NCI-H2107 (cell line): ENCODE measurements around the gene TFPI2.

Experiments
- DNase-seq: peaks from one replicate; lab custom pipeline; 2025; lab: John Stamatoyannopoulos, UW

Gene TFPI2

DNA sequence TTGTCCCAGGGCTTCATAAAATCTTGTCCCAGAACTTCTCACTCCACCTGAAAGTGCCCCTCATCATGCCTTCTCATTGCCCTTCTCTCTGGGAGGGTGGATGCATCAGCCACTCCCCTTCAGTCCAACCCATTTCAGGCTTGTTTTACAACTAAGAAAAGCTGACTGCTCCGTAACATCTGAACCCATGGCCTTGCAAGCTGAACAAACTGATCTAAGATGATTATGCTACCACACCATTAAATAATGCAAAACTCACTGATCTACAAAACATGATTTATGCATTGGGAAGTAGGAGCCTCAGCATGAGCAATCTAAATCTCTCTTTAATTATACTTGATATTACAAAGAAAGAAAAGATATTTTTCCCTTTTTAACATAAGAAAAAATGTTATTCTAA is 34.8 kb downstream of the TFPI2 start:
- no peak for DNase-seq

DNA sequence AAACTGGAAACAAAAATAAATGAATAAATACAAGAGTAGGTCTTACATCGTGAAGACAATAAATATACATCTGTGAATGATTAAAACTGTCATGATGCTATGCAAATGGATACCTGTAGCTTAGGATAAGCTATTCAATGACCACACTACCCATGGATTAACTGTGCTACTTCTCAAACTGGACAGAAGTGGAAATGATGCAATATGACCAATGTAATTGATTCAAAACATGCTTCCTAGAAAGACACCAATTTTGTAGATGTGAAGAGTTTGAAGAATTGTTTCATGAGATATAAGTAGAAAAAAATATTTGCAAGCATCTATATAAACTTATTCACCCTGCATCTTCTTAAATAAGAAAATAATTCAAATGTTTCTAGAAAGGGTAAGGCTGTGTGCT is 36.1 kb downstream of the TFPI2 start:
- no peak for DNase-seq

DNA sequence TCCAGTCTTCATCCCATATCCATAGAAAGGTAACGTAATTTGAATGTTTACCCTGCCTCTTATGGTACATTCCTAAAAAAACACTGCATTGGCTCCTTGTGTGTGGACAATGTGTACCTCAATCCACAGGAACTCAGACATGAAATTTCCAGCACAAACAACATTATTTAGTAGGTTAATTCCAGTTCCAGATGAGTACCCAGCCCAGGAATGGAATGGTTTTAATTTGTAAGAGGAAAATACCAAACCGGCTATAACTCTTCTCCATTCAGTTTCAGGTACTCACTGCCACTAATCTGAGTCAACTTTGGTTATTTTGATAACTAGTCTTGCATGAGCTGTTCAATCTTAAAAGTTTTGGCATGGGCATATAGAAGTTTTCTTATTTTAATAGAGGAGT is 39.0 kb downstream of the TFPI2 start:
- no peak for DNase-seq

DNA sequence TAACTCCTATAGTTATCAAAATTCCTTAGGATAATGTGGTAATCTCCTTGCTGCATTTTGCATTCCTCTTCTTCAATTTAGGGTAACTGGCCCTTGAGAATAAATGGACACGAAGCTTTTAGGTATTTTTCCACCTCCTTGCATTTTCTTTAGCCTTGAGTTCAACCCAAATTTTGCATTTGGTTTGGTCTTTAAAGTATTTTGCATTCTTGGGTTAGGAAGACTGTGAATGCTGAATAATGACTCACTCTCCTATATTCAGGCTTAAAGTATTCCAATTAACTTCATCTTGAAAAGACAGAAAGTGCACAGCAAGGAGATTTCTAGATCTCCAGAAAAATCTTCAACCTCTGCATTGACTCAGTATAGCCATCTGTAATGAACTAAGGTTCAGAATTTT is 47.3 kb downstream of the TFPI2 start:
- no peak for DNase-seq

DNA sequence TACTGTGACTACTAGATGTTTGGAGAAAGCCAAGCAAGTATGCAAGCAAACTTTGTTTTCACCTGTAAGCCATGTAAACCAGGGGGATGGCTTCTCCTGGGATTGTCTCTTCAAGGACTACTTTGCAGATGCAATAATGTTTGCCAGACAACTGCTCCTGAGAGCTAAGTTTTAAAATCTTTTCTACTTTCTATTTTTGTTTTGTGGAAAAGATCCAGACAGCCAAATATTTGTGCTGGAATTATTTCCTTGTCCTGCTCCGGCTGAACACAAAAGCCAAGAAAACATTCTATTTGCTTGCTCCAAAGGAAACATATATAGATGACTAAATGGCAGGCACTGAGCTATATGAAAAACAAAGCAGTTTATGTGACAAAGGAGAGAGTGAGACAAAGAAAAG is 51.6 kb downstream of the TFPI2 start:
- DNase-seq = no peak

DNA sequence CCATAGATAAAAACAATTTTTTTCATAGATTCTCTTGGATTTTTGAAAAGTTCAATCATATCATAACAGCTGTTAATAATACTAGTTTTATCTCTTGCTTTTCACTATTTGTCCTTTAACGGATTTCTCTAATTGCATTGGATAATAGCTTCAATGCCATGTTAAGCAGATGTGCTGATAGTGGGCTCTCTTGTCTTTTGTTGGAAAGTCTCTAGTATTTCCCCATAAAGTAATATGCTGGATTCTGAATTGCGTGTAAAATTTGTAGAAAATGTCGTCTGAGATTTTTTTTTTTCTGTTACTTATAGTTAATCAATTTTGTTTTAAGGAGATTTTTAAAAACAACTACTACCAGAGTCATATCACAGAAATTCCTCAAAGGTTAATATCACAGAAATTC is 53.3 kb downstream of the TFPI2 start:
- no peak for DNase-seq

DNA sequence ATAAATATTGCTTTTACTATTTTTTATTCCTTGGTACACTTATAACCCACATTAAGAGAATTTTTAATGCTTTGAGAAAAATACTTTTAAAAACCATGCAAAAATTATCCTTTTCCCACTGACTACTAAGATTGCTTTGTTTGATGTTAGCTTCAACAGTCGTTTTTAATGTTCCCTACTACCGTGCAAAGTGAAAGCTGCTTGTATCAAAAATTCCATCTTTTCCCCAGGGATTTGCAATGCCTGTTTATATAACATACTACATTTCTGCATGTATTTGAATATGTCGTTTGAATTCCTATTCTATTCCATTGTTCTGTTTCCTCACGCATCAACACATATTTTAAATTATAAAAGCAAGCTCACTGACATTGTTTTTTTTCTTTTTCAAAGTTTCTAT is 54.4 kb downstream of the TFPI2 start:
- no peak for DNase-seq

DNA sequence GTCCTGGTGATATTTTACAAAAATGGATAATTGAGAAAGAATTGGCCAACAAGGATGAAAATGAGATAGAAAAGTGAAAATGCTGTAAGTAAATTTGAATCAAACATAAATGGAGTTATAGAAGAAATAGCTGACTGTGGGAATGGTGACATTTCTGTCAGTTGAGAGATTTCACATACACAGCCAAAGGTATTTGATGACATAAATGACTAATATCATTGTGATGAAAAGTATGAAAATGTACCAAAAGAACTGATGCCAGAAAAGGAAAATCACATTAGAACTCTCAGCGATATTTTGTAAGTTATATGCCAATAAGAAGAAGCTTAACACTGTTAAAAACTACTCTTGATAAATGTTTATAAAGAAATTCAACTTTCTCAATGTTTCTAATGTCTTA is 54.9 kb downstream of the TFPI2 start:
- DNase-seq = no peak
